GM12892 (cell line): Measurements from ENCODE around the gene NADSYN1.

Source experiments
- POLR2A ChIP-seq: IDR thresholded peaks from 2 replicates; pipeline ENCODE4 v1.6.1; 2011; ENCODE audit warnings: low read depth, low read length, control low read depth
- POLR2AphosphoS5 ChIP-seq: IDR thresholded peaks from 2 replicates; pipeline ENCODE4 v1.6.1; 2011; ENCODE audit warnings: low read depth, low read length, control low read depth
- TAF1 ChIP-seq: IDR thresholded peaks from 2 replicates; pipeline ENCODE4 v1.6.1; 2011; ENCODE audit warnings: low read depth, mild to moderate bottlenecking, control low read depth, low read length, borderline replicate concordance

- TF ChIP-seq TAF1 (no peak), POLR2AphosphoS5 (no peak), POLR2A (no peak)
These were observed 25.5 kb downstream of the NADSYN1 start for GRCh38 chr11:71478528-71478840.
